HEK293 (cell line): ENCODE data around the gene LARGE1.

Source experiments
- CTCF ChIA-PET: fragments of 350-600 bp; formaldehyde crosslinking; extraction: SDS; loops from one replicate; lab custom pipeline; 2021; ENCODE audit warnings: antibody characterized with exemption; lab: Yijun Ruan, JAX
- POLR2A ChIA-PET: fragments of 300-600 bp; formaldehyde crosslinking; extraction: SDS; loops from one replicate; lab custom pipeline; 2020; ENCODE audit warnings: antibody characterized with exemption, inconsistent platforms; lab: Yijun Ruan, JAX
- H3K27ac ChIP-seq: fragments of 200-500 bp; sonication (Bioruptor generic); 2 replicates; pipeline ENCODE4 v1.5.1; 2014; ENCODE audit warnings: low read depth, low read length, control low read depth, inconsistent platforms; ENCODE audit errors: extremely low read depth
- H3K36me3 ChIP-seq, 2 experiments: fragments of 200-500 bp in 1 of 2; sonication (Bioruptor generic) in 1 of 2; 1 replicate in 1 of 2; 2 replicates in 1 of 2; pipeline ENCODE4 v1.5.1; 2014 to 2017; ENCODE audit warnings: inconsistent platforms in 2 of 2, low read length in 2 of 2; ENCODE audit not compliant: control insufficient read depth in 2 of 2, insufficient read depth in 1 of 2
- H3K4me1 ChIP-seq: fragments of 200-500 bp; sonication (Bioruptor generic); 2 replicates; pipeline ENCODE4 v1.5.1; 2014; ENCODE audit warnings: mild to moderate bottlenecking, low read length, inconsistent platforms; ENCODE audit not compliant: control insufficient read depth, insufficient read depth
- H3K4me3 ChIP-seq: 2 replicates; pipeline ENCODE4 v1.5.1; 2011; ENCODE audit warnings: low read depth, mild to moderate bottlenecking, control low read depth, low read length, moderate library complexity
- H3K9me3 ChIP-seq: fragments of 200-500 bp; sonication (Bioruptor generic); 2 replicates; pipeline ENCODE4 v1.5.1; 2014; ENCODE audit warnings: low read depth, low read length, inconsistent platforms; ENCODE audit not compliant: control insufficient read depth, insufficient read depth
- EGR2 ChIP-seq: fragments of 450-650 bp; formaldehyde crosslinking; IDR thresholded peaks from 2 replicates; pipeline ENCODE4 v1.5.1; 2016; ENCODE audit warnings: low read depth, missing biosample characterization, missing genetic modification characterization
- GLI2 ChIP-seq: fragments of 450-650 bp; formaldehyde crosslinking; IDR thresholded peaks from 2 replicates; pipeline ENCODE4; 2017; ENCODE audit warnings: missing biosample characterization, missing genetic modification characterization, low read depth, borderline replicate concordance
- IKZF3 ChIP-seq: fragments of 450-650 bp; IDR thresholded peaks from 2 replicates; pipeline ENCODE4 v1.5.0; 2018; ENCODE audit warnings: missing biosample characterization, mild to moderate bottlenecking, missing genetic modification characterization, moderate library complexity
- KLF9 ChIP-seq: fragments of 450-650 bp; formaldehyde crosslinking; IDR thresholded peaks from 2 replicates; pipeline ENCODE4 v1.5.1; 2016; ENCODE audit warnings: missing biosample characterization, missing genetic modification characterization, low read depth
- OSR2 ChIP-seq: fragments of 450-650 bp; formaldehyde crosslinking; IDR thresholded peaks from 2 replicates; pipeline ENCODE4 v1.5.1; 2016; ENCODE audit warnings: missing biosample characterization, missing genetic modification characterization
- OVOL3 ChIP-seq: fragments of 450-650 bp; formaldehyde crosslinking; IDR thresholded peaks from 2 replicates; pipeline ENCODE4 v1.5.1; 2016; ENCODE audit warnings: missing biosample characterization, missing genetic modification characterization
- PRDM10 ChIP-seq: fragments of 450-650 bp; formaldehyde crosslinking; IDR thresholded peaks from 2 replicates; pipeline ENCODE4 v1.5.1; 2016; ENCODE audit warnings: missing biosample characterization, missing genetic modification characterization
- SP7 ChIP-seq: fragments of 450-650 bp; formaldehyde crosslinking; IDR thresholded peaks from 2 replicates; pipeline ENCODE4 v1.5.1; 2016; ENCODE audit warnings: missing biosample characterization, missing genetic modification characterization
- YY1 ChIP-seq: fragments of 450-650 bp; formaldehyde crosslinking; IDR thresholded peaks from 2 replicates; pipeline ENCODE4 v1.5.1; 2018; ENCODE audit warnings: missing biosample characterization, missing genetic modification characterization
- ZBTB7A ChIP-seq: fragments of 450-650 bp; formaldehyde crosslinking; IDR thresholded peaks from 2 replicates; pipeline ENCODE4 v1.5.1; 2016; ENCODE audit warnings: low read depth, missing biosample characterization, missing genetic modification characterization
- ZFHX2 ChIP-seq: fragments of 450-650 bp; formaldehyde crosslinking; conservative IDR thresholded peaks from 2 replicates; pipeline ENCODE4 v1.5.1; 2016; ENCODE audit warnings: missing biosample characterization, missing genetic modification characterization
- ZNF10 ChIP-seq: fragments of 450-650 bp; formaldehyde crosslinking; IDR thresholded peaks from 2 replicates; pipeline ENCODE4 v1.5.1; 2017; ENCODE audit warnings: missing biosample characterization, missing genetic modification characterization
- ZNF175 ChIP-seq: fragments of 450-650 bp; formaldehyde crosslinking; IDR thresholded peaks from 2 replicates; pipeline ENCODE4 v1.5.1; 2016; ENCODE audit warnings: missing biosample characterization, missing genetic modification characterization
- ZNF18 ChIP-seq: fragments of 450-650 bp; formaldehyde crosslinking; IDR thresholded peaks from 2 replicates; pipeline ENCODE4 v1.5.1; 2016; ENCODE audit warnings: missing biosample characterization, missing genetic modification characterization
- ZNF221 ChIP-seq: fragments of 450-650 bp; formaldehyde crosslinking; IDR thresholded peaks from 2 replicates; pipeline ENCODE4 v1.5.1; 2017; ENCODE audit warnings: missing biosample characterization, missing genetic modification characterization, borderline replicate concordance
- ZNF280C ChIP-seq: fragments of 450-650 bp; formaldehyde crosslinking; IDR thresholded peaks from 2 replicates; pipeline ENCODE4 v1.5.1; 2016; ENCODE audit warnings: missing biosample characterization, missing genetic modification characterization
- ZNF571 ChIP-seq: fragments of 450-650 bp; formaldehyde crosslinking; IDR thresholded peaks from 2 replicates; pipeline ENCODE4 v1.5.0; 2017; ENCODE audit warnings: missing biosample characterization, missing genetic modification characterization
- ZNF596 ChIP-seq: fragments of 450-650 bp; IDR thresholded peaks from 2 replicates; pipeline ENCODE4 v1.5.0; 2018; ENCODE audit warnings: missing biosample characterization, mild to moderate bottlenecking, missing genetic modification characterization, moderate library complexity
- ZNF76 ChIP-seq: fragments of 450-650 bp; formaldehyde crosslinking; IDR thresholded peaks from 2 replicates; pipeline ENCODE4; 2016; ENCODE audit warnings: low read depth, missing biosample characterization, missing genetic modification characterization, borderline replicate concordance
- ZNF843 ChIP-seq: fragments of 450-650 bp; formaldehyde crosslinking; IDR thresholded peaks from 2 replicates; pipeline ENCODE4 v1.5.1; 2016; ENCODE audit warnings: missing biosample characterization, missing genetic modification characterization
- ZSCAN16 ChIP-seq: fragments of 450-650 bp; formaldehyde crosslinking; IDR thresholded peaks from 2 replicates; pipeline ENCODE4 v1.5.1; 2016; ENCODE audit warnings: missing biosample characterization, missing genetic modification characterization
- ZSCAN23 ChIP-seq: fragments of 450-650 bp; formaldehyde crosslinking; IDR thresholded peaks from 2 replicates; pipeline ENCODE4 v1.5.1; 2016; ENCODE audit warnings: missing biosample characterization, missing genetic modification characterization
- ZSCAN4 ChIP-seq: fragments of 450-650 bp; formaldehyde crosslinking; IDR thresholded peaks from 2 replicates; pipeline ENCODE4 v1.5.1; 2017; ENCODE audit warnings: missing biosample characterization, missing genetic modification characterization
- ZSCAN5A ChIP-seq: fragments of 450-650 bp; formaldehyde crosslinking; IDR thresholded peaks from 2 replicates; pipeline ENCODE4 v1.5.1; 2016; ENCODE audit warnings: missing biosample characterization, missing genetic modification characterization
- ZXDB ChIP-seq: fragments of 450-650 bp; formaldehyde crosslinking; IDR thresholded peaks from 2 replicates; pipeline ENCODE4 v1.5.1; 2016; ENCODE audit warnings: missing biosample characterization, missing genetic modification characterization

LARGE1 gene

GRCh38 chr22:33883961-33884808 is 36.1 kb downstream of the LARGE1 start:
- CTCF ChIA-PET: no interaction called here
- Histone ChIP-seq H3K9me3 (no peaks in the 10 kb centered on the region), H3K4me1 (peaks cover 21% of the 10 kb centered on the region), H3K4me3 (no peak overlapping the region), H3K36me3 (no peaks in the 10 kb centered on the region), H3K27ac (no peak overlapping the region)
- POLR2A ChIA-PET: no interaction called here
- TF ChIP-seq ZNF280C (tag by site-specific recombination) (no peak), GLI2 (tag by site-specific recombination) (no peak), ZXDB (tag by site-specific recombination) (0 out of 2 replicates have a peak, but pooled peaks have one; percentile 0), OSR2 (tag by site-specific recombination) (0 out of 2 replicates have a peak, but pooled peaks have one; percentile 1), ZNF18 (no peak), ZNF596 (tag by site-specific recombination) (no peak), ZFHX2 (tag by site-specific recombination) (peak; percentile 67), IKZF3 (tag by site-specific recombination) (no peak), ZBTB7A (tag by site-specific recombination) (no peak), ZSCAN23 (no peak), ZSCAN16 (tag by site-specific recombination) (no peak), ZNF843 (tag by site-specific recombination) (no peak), ZNF221 (tag by site-specific recombination) (no peak), EGR2 (tag by site-specific recombination) (peak; percentile 48; the same call in 1 of the 2 replicates), OVOL3 (tag by site-specific recombination) (no peak), KLF9 (tag by site-specific recombination) (no peak)

- Histone ChIP-seq H3K27ac (no peak overlapping the region), H3K4me1 (peaks cover 21% of the 10 kb centered on the region), H3K9me3 (no peaks in the 10 kb centered on the region), H3K36me3 (no peaks in the 10 kb centered on the region), H3K4me3 (no peak overlapping the region)
- POLR2A ChIA-PET: no interaction called here
- CTCF ChIA-PET: no interaction called here
- TF ChIP-seq ZNF175 (tag by site-specific recombination) (no peak), ZXDB (tag by site-specific recombination) (peak; percentile 58; the same call in 1 of the 2 replicates), ZFHX2 (tag by site-specific recombination) (peak; percentile 69), ZNF76 (tag by site-specific recombination) (no peak), ZNF571 (tag by site-specific recombination) (no peak), ZSCAN5A (tag by site-specific recombination) (no peak), YY1 (tag by site-specific recombination) (no peak), ZSCAN4 (tag by site-specific recombination) (no peak), ZNF10 (tag by site-specific recombination) (peak; percentile 76; the same call in 1 of the 2 replicates), SP7 (tag by site-specific recombination) (peak; percentile 82), PRDM10 (tag by site-specific recombination) (peak; percentile 41; the same call in 1 of the 2 replicates)
Measured at GRCh38 chr22:33883561-33883960, 36.7 kb downstream of the LARGE1 start.
